ENCODE results near the gene VAC14.

VAC14 gene

GRCh38 chr16:70709942-70710341, 91.0 kb downstream of the VAC14 start:
- no peak for TF ChIP-seq CTCF (IDR thresholded peaks at IDR 0.05; ENCODE audit: low read depth, low read length)
- Histone ChIP-seq H3K9me3 (ENCODE audit: severe bottlenecking) (no peaks in the 10 kb centered on the region), H3K27me3 (ENCODE audit: insufficient read depth, low read depth, severe bottlenecking) (no peaks in the 10 kb centered on the region), H3K27ac (no peak overlapping the region), H3K4me3 (ENCODE audit: low read depth, low read length) (no peak overlapping the region), H3K36me3 (peaks cover 4% of the 10 kb centered on the region; the same call in 1 of the 2 replicates)
- DNase-seq, result no peak

DNA sequence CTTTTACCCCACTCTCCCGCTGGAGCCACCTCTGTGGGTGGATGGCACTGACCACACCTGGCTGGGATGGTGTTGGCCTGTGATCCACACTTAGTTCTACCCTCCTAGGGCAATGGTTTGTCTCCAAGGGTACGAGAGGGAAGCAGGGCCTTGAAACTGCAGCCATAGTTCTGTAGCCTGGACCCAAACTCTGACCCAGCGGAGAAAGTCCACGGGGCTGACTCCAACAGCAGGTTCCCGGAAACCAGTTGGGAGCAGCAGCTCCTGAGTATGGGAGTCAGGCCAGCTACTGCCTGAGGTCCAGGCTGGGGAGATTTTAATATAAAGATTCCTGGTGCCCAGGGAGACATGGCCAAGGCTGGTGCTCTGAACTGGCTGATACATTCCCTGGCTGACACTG, 91.5 kb downstream of the VAC14 start:
- peaks cover 4% of the 10 kb centered on the region; the same call in 1 of the 2 replicates for H3K36me3 ChIP-seq
- no peak for DNase-seq
- H3K4me3 ChIP-seq (ENCODE audit: low read depth, low read length), result no peak overlapping the region
- no peak for TF ChIP-seq CTCF (IDR thresholded peaks at IDR 0.05; ENCODE audit: low read depth, low read length)
- no peaks in the 10 kb centered on the region for H3K9me3 ChIP-seq (ENCODE audit: severe bottlenecking)
- no peaks in the 10 kb centered on the region for H3K27me3 ChIP-seq (ENCODE audit: insufficient read depth, low read depth, severe bottlenecking)
- no peak overlapping the region for H3K27ac ChIP-seq

GRCh38 chr16:70708366-70709246, 92.4 kb downstream of the VAC14 start:
- H3K27ac ChIP-seq, result no peak overlapping the region
- no peak for DNase-seq

DNA sequence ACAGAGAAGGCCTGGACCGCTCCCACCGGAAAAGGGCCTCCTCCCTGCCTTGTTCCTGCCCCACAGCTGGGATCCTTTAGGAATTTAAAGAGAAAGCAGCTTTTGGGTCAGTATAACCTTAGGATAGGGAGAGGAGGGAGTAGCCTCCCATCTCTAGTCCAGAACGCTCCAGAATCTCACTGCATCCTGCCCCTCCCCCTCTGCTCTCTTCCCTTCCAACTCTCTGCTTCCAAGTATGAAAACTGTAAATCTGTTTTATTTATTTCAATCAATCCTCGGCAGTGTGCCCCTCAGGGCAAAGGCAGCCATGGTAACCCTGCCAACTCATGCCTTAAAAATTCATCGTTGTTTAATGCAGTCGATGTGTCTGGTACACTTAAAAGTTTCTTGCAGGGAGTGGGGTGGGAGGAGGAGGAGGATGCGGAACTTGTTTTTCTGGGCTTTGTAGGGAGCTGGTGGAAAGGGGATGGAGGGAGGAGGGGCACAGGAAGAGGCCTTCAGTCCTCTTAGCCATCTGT, 94.0 kb downstream of the VAC14 start:
- H3K27me3 ChIP-seq (ENCODE audit: insufficient read depth, low read depth, severe bottlenecking), result no peaks in the 10 kb centered on the region
- peak overlapping the region; percentile 13; the same call in 1 of the 2 replicates for H3K27ac ChIP-seq
- no peak for TF ChIP-seq CTCF (IDR thresholded peaks at IDR 0.05; ENCODE audit: low read depth, low read length)
- no peaks in the 10 kb centered on the region for H3K9me3 ChIP-seq (ENCODE audit: severe bottlenecking)
- no peak overlapping the region for H3K4me3 ChIP-seq (ENCODE audit: low read depth, low read length)
- peaks cover 4% of the 10 kb centered on the region; the same call in 1 of the 2 replicates for H3K36me3 ChIP-seq
- peak; percentile 49 for DNase-seq

More at GRCh38 chr16:70708366-70709246, 92.4 kb downstream of the VAC14 start:
- Histone ChIP-seq H3K36me3 (peaks cover 4% of the 10 kb centered on the region; the same call in 1 of the 2 replicates), H3K9me3 (ENCODE audit: severe bottlenecking) (no peaks in the 10 kb centered on the region), H3K27me3 (ENCODE audit: insufficient read depth, low read depth, severe bottlenecking) (no peaks in the 10 kb centered on the region), H3K4me3 (ENCODE audit: low read depth, low read length) (no peak overlapping the region)
- TF ChIP-seq CTCF (IDR thresholded peaks at IDR 0.05; ENCODE audit: low read depth, low read length), result no peak

DNA sequence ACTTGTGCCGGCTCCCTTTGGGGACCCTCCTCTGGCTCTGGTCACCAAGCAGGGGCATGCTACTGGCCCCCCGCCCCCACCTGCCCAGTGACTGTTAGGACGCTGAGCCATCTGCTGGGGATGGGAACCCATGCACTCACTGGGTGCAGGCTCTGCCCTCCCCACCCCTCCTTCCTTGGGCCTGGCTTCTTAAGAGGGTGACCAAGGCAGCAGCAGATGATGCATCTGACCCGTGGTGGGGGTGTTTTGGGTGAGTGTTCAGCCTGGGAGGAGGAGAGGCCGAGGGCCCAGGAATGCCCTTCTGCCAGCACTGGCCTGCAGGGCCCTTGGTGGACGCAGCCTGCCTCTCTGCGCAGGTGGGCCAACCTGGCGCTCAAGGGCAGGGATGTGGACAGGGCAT, 95.9 kb downstream of the VAC14 start:
- no peaks in the 10 kb centered on the region for H3K27me3 ChIP-seq (ENCODE audit: insufficient read depth, low read depth, severe bottlenecking)
- H3K4me3 ChIP-seq (ENCODE audit: low read depth, low read length), result no peak overlapping the region
- H3K9me3 ChIP-seq (ENCODE audit: severe bottlenecking), result no peaks in the 10 kb centered on the region
- peak; percentile 72 for DNase-seq
- no peak; the same call in 1 of the 2 replicates for TF ChIP-seq CTCF (IDR thresholded peaks at IDR 0.05; ENCODE audit: low read depth, low read length)
- peak overlapping the region; percentile 61 for H3K27ac ChIP-seq
- peaks cover 4% of the 10 kb centered on the region; the same call in 1 of the 2 replicates for H3K36me3 ChIP-seq
